Activated T-cell treated with anti-CD3 and anti-CD28 coated beads for 24 hours (primary cell): ENCODE data around the gene COL24A1.
"Not testable (repeated sequence)": the region's sequence is repeated elsewhere in the genome, so short reads cannot be mapped to it uniquely, and the experiment has no call there.

ENCODE experiments used
- DNase-seq: peaks from one replicate; pipeline ENCODE4 v3.0.0-alpha.2; 2020; ENCODE audit warnings: low read depth

Gene COL24A1

GRCh38 chr1:85801520-85801919 lies 355.1 kb downstream of the COL24A1 start:
- DNase-seq: no peak

GRCh38 chr1:85799737-85800136 lies 356.8 kb downstream of the COL24A1 start:
- DNase-seq: no peak

GRCh38 chr1:85798419-85798818 lies 358.2 kb downstream of the COL24A1 start:
- DNase-seq: no peak

- DNase-seq: not testable (repeated sequence)
Measured at GRCh38 chr1:85777021-85777420, 379.6 kb downstream of the COL24A1 start.

DNA sequence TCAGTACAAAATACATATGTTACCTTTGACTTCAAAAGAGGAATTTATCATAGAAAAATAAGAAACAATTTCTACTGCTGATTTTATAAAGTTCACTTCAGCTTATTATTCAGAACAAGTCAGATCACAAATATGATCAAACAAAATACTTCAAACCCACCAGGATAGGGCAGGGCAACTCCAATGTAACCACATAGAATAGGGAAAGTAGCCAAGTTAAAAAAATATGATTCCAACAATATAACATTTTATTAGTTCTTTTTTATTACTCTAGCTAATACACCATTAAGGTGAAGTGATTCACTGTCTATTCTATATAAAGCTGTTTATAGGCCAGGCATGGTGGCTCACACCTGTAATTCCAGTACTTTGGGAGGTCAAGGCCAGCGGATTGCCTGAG lies 393.8 kb downstream of the COL24A1 start:
- no peak for DNase-seq

DNA sequence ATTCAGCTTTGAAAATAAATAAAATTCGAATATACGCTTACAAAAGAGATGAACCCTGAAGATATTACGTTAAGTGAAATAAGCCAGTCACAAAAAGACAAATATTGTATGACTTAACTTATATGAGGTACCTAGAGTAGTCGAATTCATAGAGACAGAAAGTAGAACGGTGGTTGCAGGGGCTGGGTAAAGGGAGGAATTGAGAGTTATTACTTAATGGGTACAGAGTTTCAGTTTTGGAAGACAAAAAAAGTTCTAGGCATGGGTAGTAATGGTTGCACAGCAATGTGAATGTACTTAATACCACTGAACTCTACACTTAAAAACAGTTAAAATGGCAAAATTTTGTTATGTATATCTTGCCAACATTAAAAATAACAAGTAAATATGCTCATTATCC lies 399.7 kb downstream of the COL24A1 start:
- DNase-seq: no peak

DNA sequence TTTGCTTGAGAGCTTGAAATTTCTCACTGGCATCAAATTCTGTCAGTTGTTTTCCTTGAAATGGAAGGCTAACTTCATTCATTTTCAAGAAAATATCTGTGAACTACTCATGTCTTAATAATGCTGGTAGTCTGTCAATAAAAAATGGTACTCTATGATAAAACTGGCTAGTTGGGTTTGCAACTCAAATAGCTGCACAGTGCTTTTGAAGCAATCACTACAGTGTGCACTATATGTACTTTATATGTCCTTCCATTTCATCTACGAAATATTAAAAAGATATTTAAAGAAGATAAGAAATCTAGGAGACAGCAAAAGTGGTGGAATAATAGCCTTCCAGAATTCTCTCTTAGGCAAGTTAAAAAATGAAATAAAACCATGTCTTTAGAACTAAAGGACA lies 408.5 kb downstream of the COL24A1 start:
- no peak for DNase-seq

- DNase-seq: no peak
Measured at GRCh38 chr1:85746777-85747176, 409.8 kb downstream of the COL24A1 start.

DNA sequence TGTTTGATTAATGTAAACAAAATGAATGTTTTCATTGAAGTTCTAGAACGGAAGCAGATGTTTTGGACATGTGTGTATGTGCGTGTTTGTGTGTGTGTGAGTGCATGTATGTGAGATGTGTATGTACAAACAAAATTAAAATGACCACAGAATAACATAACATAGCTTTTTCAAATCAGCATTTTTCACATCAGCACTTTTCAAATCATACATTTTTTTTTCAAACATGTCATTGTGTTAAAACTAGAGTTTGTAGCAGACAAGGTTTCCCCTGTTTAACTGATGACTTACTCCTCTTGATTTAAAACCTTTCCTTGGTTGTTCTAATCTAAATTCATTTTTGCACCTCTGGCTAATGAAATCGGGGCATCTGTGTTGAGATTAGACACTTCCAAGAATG lies 412.8 kb downstream of the COL24A1 start:
- DNase-seq: no peak

DNA sequence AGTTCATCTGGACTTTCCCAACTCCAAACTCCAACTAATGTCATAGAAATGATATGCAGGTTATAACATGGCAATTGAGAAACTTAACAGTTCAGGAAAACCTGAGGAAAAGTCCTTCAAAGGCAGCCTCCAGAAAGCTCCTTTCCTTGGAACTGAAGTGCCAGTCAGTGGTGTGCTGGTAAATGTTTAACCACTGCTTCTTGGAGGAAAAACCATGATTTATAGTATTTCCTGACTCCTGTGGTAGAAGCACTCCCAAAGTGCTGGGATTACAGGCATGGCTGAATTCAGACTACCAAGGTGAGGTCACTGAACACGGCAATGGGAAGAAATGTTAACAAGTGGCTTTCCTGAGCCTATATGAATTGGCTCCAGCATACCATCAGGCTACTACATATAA lies 421.6 kb downstream of the COL24A1 start:
- no peak for DNase-seq

DNA sequence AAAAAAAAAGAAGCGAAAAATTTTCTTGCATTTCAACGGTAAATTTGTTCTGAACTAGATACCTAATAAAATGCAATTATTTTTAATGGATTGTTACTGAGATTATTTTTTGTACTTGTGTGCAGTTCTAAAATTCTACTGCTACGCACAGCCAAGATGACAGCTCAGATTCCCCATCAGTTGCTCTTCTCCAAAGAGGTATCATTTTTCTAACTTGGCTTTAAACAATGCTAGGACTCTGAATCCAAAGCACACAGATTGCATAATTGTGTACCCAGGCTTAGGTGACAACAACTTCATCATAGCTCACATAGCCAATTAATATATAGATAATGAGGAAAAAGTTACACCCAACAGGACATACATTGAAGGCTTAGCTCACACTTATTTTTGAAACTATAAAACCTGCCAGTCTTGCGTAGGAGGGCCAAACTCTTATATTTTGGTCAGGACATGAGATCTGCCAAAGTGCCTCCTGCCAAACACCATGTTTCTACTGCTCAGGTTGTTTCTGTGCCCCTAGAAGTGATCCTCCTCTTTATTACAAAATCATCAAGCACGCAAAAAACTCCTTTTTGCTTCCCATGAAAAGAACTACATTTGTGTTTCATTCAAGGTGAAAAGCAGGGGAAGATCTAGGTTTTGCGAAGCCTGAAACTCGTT lies 437.8 kb downstream of the COL24A1 start:
- no peak for DNase-seq

- not testable (repeated sequence) for DNase-seq
Measured at GRCh38 chr1:85714418-85715114, 442.0 kb downstream of the COL24A1 start.

DNA sequence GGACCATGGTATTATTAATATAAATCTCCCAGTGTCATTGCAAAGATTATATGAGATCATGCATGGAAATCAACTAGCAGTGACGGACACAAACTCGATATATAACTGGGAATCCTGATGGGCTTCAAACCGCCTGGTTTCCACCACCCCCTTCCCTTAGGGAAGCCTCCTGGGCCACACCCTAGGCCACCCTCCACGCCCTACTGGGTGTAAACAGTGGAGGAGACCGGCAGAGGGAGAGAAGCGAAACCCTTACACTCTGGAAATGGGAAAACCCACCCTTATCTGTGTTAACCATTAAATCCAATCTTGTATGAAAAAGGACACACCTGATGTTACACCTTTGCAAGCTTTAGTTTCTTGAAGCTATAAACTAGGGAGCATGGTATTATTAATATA lies 447.7 kb downstream of the COL24A1 start:
- no peak for DNase-seq

DNA sequence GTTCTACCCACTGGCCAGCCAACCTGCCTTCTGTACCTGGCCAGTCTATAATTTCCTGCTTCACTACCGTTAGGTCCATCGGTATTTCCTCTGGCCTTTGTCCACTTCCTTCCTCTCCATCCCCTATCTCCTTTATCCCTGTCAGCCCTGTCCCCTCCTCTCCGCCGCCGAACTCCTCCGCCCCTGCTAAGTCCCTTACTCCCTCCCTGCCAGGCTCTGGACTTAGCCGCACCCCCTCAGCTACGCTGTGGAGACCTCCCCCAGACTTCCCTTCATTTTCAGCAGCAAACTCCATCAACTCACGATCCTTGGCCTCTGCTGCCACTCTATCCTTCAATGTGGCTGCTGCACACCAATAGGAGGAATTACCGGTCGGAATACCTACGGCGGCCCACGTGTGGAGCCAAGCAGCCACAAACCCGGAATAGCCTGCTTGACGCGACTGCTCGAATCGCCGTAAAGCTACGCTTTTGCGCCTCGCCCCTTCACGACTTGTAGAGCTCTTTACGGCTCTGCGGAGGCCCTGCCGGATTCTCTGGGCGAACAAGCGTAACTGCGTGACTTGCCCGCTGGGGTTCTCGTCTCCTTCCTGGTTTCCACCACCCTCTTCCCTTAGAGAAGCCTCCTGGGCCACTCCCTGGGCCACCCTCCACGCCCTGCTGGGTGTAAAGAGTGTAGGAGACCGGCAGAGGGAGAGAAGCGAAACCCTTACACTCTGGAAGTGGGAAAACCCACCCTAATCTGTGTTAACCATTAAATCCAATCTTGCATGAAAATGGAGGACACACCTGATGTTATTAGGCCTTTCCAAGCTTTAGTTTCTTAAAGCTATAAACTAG lies 448.4 kb downstream of the COL24A1 start, which contains the start of gene ZNHIT6:
Gene ZNHIT6 (minus strand): TSS at position 444 of the 839 bp plus-strand sequence. CDS start 149 bp downstream, at position 295.
- DNase-seq: peak; percentile 85

DNA sequence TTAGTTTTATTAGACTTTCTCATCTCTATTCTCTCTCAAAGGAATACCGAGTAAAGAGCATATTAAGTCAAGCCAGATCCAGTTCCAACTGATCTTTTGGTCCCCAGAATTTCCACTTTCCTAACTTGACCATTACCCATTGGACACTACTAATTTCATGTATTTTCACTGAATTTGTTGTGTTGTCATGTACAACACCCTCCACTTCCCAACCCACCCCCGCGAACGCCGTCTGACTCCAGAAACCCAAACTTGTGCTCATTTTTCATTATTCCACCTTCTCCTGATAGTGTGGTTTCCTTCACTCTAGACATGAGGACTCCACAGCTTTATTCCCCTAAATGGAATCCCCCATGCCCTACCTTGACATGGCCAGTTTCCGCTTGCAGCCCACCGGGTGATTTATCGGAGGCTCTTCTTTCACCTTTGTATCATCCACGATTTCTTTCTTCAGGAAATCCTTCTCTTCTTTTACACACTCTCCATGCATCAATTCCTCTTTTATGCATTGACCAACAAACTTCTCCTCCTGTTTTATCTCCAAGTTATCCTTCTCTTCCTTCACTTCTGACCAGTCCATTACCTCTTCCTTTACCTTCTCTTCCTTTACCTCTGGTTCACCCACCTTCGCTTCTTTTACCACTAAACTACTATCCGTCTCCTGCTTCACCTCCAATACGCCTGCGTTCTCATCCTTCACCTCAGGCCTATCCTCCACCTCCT lies 449.1 kb downstream of the COL24A1 start:
- no peak for DNase-seq

GRCh38 chr1:85705940-85706339 lies 450.6 kb downstream of the COL24A1 start:
- no peak for DNase-seq

DNA sequence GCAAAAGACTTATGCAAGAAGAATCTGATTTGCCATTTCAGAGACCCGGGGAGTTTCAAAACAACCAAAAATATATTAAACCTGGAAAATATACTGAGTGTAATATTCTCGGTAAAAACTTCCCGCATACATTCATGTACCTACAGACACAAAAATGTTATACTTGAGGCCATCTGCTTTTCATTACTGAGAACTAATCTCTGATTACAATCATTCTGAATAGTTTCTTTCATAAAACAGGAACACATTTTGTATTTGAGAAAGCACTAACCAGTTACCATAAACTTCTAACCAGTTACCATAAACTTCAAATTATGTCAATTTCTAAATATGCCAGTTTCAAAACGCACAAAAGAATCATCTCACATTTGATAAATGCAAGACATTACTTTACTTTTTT lies 456.1 kb downstream of the COL24A1 start:
- no peak for DNase-seq

DNA sequence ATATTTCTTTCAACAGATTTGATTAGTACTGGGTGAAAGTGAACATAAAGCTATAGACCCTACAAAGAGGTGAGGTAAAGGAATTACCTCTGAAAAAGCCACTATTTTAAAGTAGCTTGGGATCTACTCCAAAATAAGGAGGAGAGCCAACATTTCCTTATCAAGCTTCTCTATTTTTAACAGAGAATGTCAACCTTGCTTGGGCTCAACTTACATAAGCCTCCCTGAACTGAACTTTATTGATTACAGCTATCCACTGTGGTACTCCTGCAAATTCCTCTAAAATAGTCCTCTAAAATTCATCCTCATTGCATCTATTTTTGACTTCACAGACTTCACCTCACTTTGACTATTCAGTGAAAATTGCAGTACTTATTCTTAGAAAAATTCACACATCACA lies 458.7 kb downstream of the COL24A1 start:
- DNase-seq: no peak

DNA sequence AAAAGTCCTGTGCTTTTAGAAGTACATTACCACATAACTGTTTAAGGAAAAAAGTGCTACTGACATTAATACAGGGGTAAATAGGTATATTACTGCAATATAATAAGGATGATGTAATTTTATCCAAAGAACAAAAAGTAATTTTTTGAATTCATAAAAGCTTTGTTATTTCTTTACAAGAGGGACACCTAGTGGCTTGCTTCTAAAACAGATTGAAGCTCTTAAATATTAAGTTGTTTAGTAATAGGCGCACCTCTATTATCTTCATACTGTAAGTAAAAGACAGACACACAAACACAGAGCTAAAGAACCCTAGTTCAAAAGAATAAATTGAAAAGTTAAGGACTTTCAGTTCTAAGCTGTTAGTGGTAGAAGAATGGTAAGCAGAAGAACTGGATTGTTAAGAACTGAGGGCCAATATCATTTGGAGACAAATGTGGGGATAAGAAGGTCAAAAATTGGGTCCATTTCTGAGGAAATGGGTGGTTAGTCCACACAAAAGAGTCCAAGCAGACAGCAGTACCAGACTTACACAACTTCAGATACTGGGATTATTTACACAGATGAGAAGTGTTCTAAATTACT lies 463.8 kb downstream of the COL24A1 start:
- no peak for DNase-seq

DNA sequence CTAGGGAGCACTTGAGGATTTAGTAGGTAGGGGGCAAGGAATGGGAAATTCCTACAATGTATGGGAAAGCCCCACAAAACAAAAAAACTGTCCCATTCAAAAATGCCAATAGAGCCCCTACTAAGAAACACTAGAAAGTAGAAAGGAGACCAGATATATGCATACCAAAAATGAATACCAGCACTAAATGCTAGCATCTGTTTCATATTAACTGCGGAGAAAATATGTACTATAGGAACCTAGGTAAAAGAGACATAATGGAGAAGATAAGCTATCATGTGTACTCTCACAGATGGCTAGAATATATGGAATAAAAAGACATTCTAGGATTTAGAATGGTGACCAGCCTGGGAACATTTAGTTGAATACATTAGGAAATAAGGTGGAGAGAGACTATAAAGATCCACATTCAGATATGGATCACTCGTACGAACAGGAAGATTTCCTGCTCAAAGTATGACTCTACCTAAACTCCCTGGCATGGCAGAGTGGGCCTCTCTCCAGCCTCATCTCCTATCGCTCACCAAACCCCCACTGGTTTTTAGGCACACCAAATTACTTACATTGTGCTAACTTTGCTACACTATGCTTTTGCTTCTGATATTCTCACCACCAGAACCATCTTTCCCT lies 466.7 kb downstream of the COL24A1 start:
- no peak for DNase-seq

GRCh38 chr1:85683292-85684025 lies 473.1 kb downstream of the COL24A1 start:
- no peak for DNase-seq
